Keratinocyte (primary cell): Measurements from ENCODE around the gene ANKRD13A. TPM values are rescaled to one million over a fixed set of nuclear protein-coding genes. Genes with fewer than 3 reads are reported as not detected.

Experiments used
- DNase-seq: peaks from one replicate; pipeline ENCODE4 v3.0.0-alpha.2; 2011; ENCODE audit warnings: low read depth, missing footprints, low spot score
- FAIRE-seq: peaks from 2 replicates; lab custom pipeline; 2011; peaks lifted over from hg19 to GRCh38; lab: Jason Lieb, UNC
- H2AFZ ChIP-seq: 2 replicates; pipeline ENCODE4 v1.6.0; 2012; ENCODE audit warnings: low read length, control low read depth, inconsistent platforms; ENCODE audit not compliant: control insufficient read depth
- H3K27ac ChIP-seq: 2 replicates; pipeline ENCODE4 v1.5.1; 2011; ENCODE audit warnings: low read length; ENCODE audit not compliant: control insufficient read depth, insufficient read depth
- H3K27me3 ChIP-seq: 3 replicates; pipeline ENCODE4 v1.6.0; 2011; ENCODE audit warnings: low read length; ENCODE audit not compliant: control insufficient read depth, insufficient read depth; ENCODE audit errors: extremely low read depth
- H3K36me3 ChIP-seq, 2 experiments: 2 replicates in 1 of 2; 3 replicates in 1 of 2; pipeline ENCODE4 v1.5.1; 2011; ENCODE audit warnings: low read length in 2 of 2, mild to moderate bottlenecking in 1 of 2; ENCODE audit not compliant: control insufficient read depth in 2 of 2, insufficient read depth in 2 of 2; ENCODE audit errors: extremely low read depth in 1 of 2
- H3K4me1 ChIP-seq: 3 replicates; pipeline ENCODE4 v1.5.1; 2011; ENCODE audit warnings: low read length; ENCODE audit not compliant: control insufficient read depth, insufficient read depth; ENCODE audit errors: extremely low read depth
- H3K4me2 ChIP-seq: 3 replicates; pipeline ENCODE4 v1.6.0; 2011; ENCODE audit warnings: low read depth, low read length; ENCODE audit not compliant: control insufficient read depth, insufficient read depth; ENCODE audit errors: extremely low read depth
- H3K4me3 ChIP-seq, 3 experiments: fragments of 200-600 bp in 1 of 3; sonication (generic) in 1 of 3; 2 replicates in 2 of 3; 3 replicates in 1 of 3; pipeline ENCODE4 v1.5.1; 2011 to 2016; ENCODE audit warnings: low read length in 3 of 3, mild to moderate bottlenecking in 3 of 3, control low read depth in 2 of 3, inconsistent platforms in 1 of 3, low read depth in 1 of 3, mixed read lengths in 1 of 3, mixed run types in 1 of 3, moderate library complexity in 1 of 3; ENCODE audit not compliant: control insufficient read depth in 2 of 3, insufficient read depth in 2 of 3; ENCODE audit errors: extremely low read depth in 1 of 3
- H3K79me2 ChIP-seq: 2 replicates; pipeline ENCODE4 v1.6.0; 2012; ENCODE audit warnings: low read length; ENCODE audit not compliant: control insufficient read depth, insufficient read depth
- H3K9ac ChIP-seq: 3 replicates; pipeline ENCODE4 v1.6.0; 2011; ENCODE audit warnings: low read length; ENCODE audit not compliant: control insufficient read depth, insufficient read depth; ENCODE audit errors: extremely low read depth
- H3K9me1 ChIP-seq: 3 replicates; pipeline ENCODE4 v1.6.0; 2011; ENCODE audit warnings: low read length; ENCODE audit not compliant: control insufficient read depth, insufficient read depth; ENCODE audit errors: extremely low read depth
- H3K9me3 ChIP-seq: 2 replicates; pipeline ENCODE4 v1.5.1; 2012; ENCODE audit warnings: low read depth, low read length; ENCODE audit not compliant: control insufficient read depth
- H4K20me1 ChIP-seq: 3 replicates; pipeline ENCODE4 v1.6.0; 2011; ENCODE audit warnings: low read length; ENCODE audit not compliant: control insufficient read depth, insufficient read depth; ENCODE audit errors: extremely low read depth
- EZH2 ChIP-seq: IDR thresholded peaks from one replicate; pipeline ENCODE4 v1.6.1; 2012; ENCODE audit warnings: inconsistent platforms, mild to moderate bottlenecking, low read length, moderate library complexity
- dilution Hi-C: fragments of 300-500 bp; cut with MboI; formaldehyde crosslinking; loops from one replicate; pipeline ENCODE4 v1.7.0; 2020; ENCODE audit warnings: low sequenced_read_pairs; ENCODE audit not compliant: extremely low pct_ligation_motif_present
- polyA plus RNA-seq, 5 experiments: library from polyadenylated mRNA; depleted of rRNA in 3 of 5; stranded (reverse) in 3 of 5; stranded (forward) in 1 of 5; unstranded in 1 of 5; fragments of >200 nt; gene quantifications; 1 replicate in 1 of 5; 2 replicates in 3 of 5; 3 replicates in 1 of 5; pipeline versions ENCODE4 v1.2.1 to v1.2.3, GENCODE V29; 2011 to 2012; ENCODE audit warnings: missing spikeins in 2 of 5, low read depth in 1 of 5, low replicate concordance in 1 of 5
- TF ChIP-seq, protein P1 (sequence below), 3 experiments: IDR thresholded peaks in 1 of 3; conservative IDR thresholded peaks in 1 of 3; optimal IDR thresholded peaks in 1 of 3; 2 replicates in 2 of 3; 3 replicates in 1 of 3; pipeline versions ENCODE3 to v1.5.1; 2011; ENCODE audit warnings: low read length in 3 of 3, mild to moderate bottlenecking in 3 of 3, moderate library complexity in 2 of 3, control low read depth in 1 of 3, inconsistent platforms in 1 of 3; ENCODE audit not compliant: insufficient read depth in 2 of 3; ENCODE audit errors: extremely low read depth in 1 of 3

ANKRD13A gene
- polyA plus RNA-seq, 1 donor (not counting 4 experiments of a cell fraction or from before 2014, with no cell fraction given) = 73.1 TPM

DNA sequence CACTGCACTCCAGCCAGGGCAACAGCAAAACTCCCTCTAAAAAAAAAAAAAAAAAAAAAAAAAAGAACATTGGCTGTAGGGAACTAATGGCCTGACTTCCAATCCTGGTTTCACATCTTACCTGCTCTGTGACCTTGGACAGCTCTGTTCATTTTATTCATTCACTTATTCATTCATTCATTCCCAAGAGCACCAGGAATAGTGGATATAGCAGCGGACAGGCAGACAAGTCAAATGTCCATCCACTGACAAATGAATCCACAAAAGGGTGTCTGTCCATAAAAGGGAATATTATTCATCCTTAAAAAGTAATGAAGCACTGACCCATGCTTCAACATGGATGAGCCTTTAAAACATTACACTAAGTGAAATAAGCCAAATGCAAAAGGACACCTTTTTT lies 76.7 kb downstream of the ANKRD13A start:
- TF ChIP-seq, protein P1, sequence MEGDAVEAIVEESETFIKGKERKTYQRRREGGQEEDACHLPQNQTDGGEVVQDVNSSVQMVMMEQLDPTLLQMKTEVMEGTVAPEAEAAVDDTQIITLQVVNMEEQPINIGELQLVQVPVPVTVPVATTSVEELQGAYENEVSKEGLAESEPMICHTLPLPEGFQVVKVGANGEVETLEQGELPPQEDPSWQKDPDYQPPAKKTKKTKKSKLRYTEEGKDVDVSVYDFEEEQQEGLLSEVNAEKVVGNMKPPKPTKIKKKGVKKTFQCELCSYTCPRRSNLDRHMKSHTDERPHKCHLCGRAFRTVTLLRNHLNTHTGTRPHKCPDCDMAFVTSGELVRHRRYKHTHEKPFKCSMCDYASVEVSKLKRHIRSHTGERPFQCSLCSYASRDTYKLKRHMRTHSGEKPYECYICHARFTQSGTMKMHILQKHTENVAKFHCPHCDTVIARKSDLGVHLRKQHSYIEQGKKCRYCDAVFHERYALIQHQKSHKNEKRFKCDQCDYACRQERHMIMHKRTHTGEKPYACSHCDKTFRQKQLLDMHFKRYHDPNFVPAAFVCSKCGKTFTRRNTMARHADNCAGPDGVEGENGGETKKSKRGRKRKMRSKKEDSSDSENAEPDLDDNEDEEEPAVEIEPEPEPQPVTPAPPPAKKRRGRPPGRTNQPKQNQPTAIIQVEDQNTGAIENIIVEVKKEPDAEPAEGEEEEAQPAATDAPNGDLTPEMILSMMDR (optimal IDR thresholded peaks at IDR 0.05 in 1 of 3, IDR thresholded peaks at IDR 0.05 in 1 of 3, conservative IDR thresholded peaks at IDR 0.05 in 1 of 3; ENCODE audit: extremely low read depth in 1 of 3, insufficient read depth in 2 of 3, low read length in 3 of 3) = no peak
- TF ChIP-seq EZH2 = no peak
- dilution Hi-C loops = no loop called here

DNA sequence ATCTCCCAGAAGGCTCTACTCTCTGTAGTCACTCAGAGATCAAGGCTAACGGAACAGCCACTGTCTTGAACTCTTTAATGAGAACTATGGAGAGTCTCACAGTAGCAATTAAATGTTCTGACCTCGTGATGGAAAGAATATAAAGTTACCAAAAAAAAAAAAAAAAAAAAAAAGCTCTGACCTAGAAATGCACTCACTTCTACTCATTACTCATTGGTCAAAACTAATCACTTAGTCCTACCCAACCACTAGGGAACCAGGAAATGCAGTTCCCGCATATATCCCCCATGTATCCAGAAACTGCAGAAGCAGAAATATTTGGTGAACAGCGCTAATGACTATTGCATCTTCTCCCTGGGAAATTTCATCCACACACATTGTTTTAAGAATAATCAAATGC lies 78.6 kb downstream of the ANKRD13A start:
- H3K9me3 ChIP-seq = no peaks in the 10 kb centered on the region
- no peak for DNase-seq
- no peaks in the 10 kb centered on the region for H3K27me3 ChIP-seq
- dilution Hi-C loops = no loop called here
- H3K79me2 ChIP-seq = no peaks in the 10 kb centered on the region
- H3K4me1 ChIP-seq = peaks cover 9% of the 10 kb centered on the region
- H3K9me1 ChIP-seq = no peaks in the 10 kb centered on the region
- no peaks in the 10 kb centered on the region for H3K36me3 ChIP-seq
- H2AFZ ChIP-seq = no peak overlapping the region
- H3K4me3 ChIP-seq = no peak overlapping the region
- TF ChIP-seq EZH2 = no peak
- TF ChIP-seq, protein P1 (optimal IDR thresholded peaks at IDR 0.05 in 1 of 3, IDR thresholded peaks at IDR 0.05 in 1 of 3, conservative IDR thresholded peaks at IDR 0.05 in 1 of 3; ENCODE audit: extremely low read depth in 1 of 3, insufficient read depth in 2 of 3, low read length in 3 of 3) = no peak
- no peak overlapping the region for H3K27ac ChIP-seq
- no peak overlapping the region for H3K4me2 ChIP-seq
- no peak for FAIRE-seq
- no peak overlapping the region for H3K9ac ChIP-seq
- H4K20me1 ChIP-seq = no peaks in the 10 kb centered on the region

More for the DNA sequence above, 76.7 kb downstream of the ANKRD13A start:
- Histone ChIP-seq H3K4me1 (peaks cover 9% of the 10 kb centered on the region), H3K36me3 (no peaks in the 10 kb centered on the region), H2AFZ (no peak overlapping the region), H4K20me1 (no peaks in the 10 kb centered on the region), H3K4me2 (no peak overlapping the region), H3K27me3 (no peaks in the 10 kb centered on the region), H3K4me3 (no peak overlapping the region), H3K79me2 (no peaks in the 10 kb centered on the region), H3K9me3 (no peaks in the 10 kb centered on the region), H3K27ac (no peak overlapping the region), H3K9me1 (no peaks in the 10 kb centered on the region), H3K9ac (no peak overlapping the region)
- FAIRE-seq (no peak), DNase-seq (no peak)
